ENCODE data around the gene CEP120.

Gene CEP120

GRCh38 chr5:123369371-123369968, 53.7 kb downstream of the CEP120 start:
- Histone ChIP-seq H3K4me3 (ENCODE audit: low read length) (no peak overlapping the region), H3K79me1 (ENCODE audit: low read length) (no peaks in the 10 kb centered on the region), H3K27me3 (ENCODE audit: insufficient read depth, low read length, poor library complexity) (no peaks in the 10 kb centered on the region), H2BK15ac (replicated peaks; ENCODE audit: low read depth) (no peak overlapping the region), H2BK5ac (ENCODE audit: low read length) (no peak overlapping the region), H4K8ac (ENCODE audit: low read depth, low read length) (no peak overlapping the region), H2BK120ac (ENCODE audit: low read depth, low read length) (no peak overlapping the region), H3K9ac (ENCODE audit: low read length) (no peak overlapping the region), H3K23ac (ENCODE audit: low read length) (no peak overlapping the region), H3K4ac (ENCODE audit: low read depth, low read length) (no peak overlapping the region), H3K18ac (ENCODE audit: low read length) (no peak overlapping the region), H3K79me2 (ENCODE audit: control insufficient read depth, insufficient read depth, low read length) (no peaks in the 10 kb centered on the region), H3K56ac (ENCODE audit: low read length) (no peak overlapping the region), H3K4me2 (ENCODE audit: low read length) (no peak overlapping the region), H4K5ac (ENCODE audit: low read length) (no peak overlapping the region), H3K36me3 (ENCODE audit: control insufficient read depth, insufficient read depth, low read length) (no peaks in the 10 kb centered on the region), H2AK5ac (ENCODE audit: low read length) (no peak overlapping the region), H3K27ac (ENCODE audit: low read depth, low read length) (no peak overlapping the region), H3K4me1 (ENCODE audit: control insufficient read depth, low read depth, low read length) (no peaks in the 10 kb centered on the region)
- DNase-seq, result no peak
- no CpG with 5 or more reads among the region's 1 CpG for whole genome bisulfite sequencing (ENCODE audit: extremely low coverage, insufficient coverage, low lambda C conversion rate)

GRCh38 chr5:123367739-123368138, 55.5 kb downstream of the CEP120 start:
- H3K27ac ChIP-seq (ENCODE audit: low read depth, low read length), result no peak overlapping the region
- no peaks in the 10 kb centered on the region for H3K27me3 ChIP-seq (ENCODE audit: insufficient read depth, low read length, poor library complexity)
- no peak overlapping the region for H3K4me3 ChIP-seq (ENCODE audit: low read length)
- H3K4me2 ChIP-seq (ENCODE audit: low read length), result no peak overlapping the region
- no peak overlapping the region for H3K56ac ChIP-seq (ENCODE audit: low read length)
- no peak overlapping the region for H3K9ac ChIP-seq (ENCODE audit: low read length)
- H2BK120ac ChIP-seq (ENCODE audit: low read depth, low read length), result no peak overlapping the region
- WGBS (ENCODE audit: extremely low coverage, insufficient coverage, low lambda C conversion rate), result no CpG with 5 or more reads among the region's 1 CpG
- DNase-seq, result peak; percentile 18
- H2BK5ac ChIP-seq (ENCODE audit: low read length), result no peak overlapping the region
- no peak overlapping the region for H2AK5ac ChIP-seq (ENCODE audit: low read length)
- no peaks in the 10 kb centered on the region for H3K36me3 ChIP-seq (ENCODE audit: control insufficient read depth, insufficient read depth, low read length)
- H3K23ac ChIP-seq (ENCODE audit: low read length), result no peak overlapping the region
- no peaks in the 10 kb centered on the region for H3K4me1 ChIP-seq (ENCODE audit: control insufficient read depth, low read depth, low read length)
- no peak overlapping the region for H3K18ac ChIP-seq (ENCODE audit: low read length)
- no peak overlapping the region for H2BK15ac ChIP-seq (replicated peaks; ENCODE audit: low read depth)
- H4K8ac ChIP-seq (ENCODE audit: low read depth, low read length), result no peak overlapping the region
- H3K4ac ChIP-seq (ENCODE audit: low read depth, low read length), result no peak overlapping the region
- H4K5ac ChIP-seq (ENCODE audit: low read length), result no peak overlapping the region
- no peaks in the 10 kb centered on the region for H3K79me2 ChIP-seq (ENCODE audit: control insufficient read depth, insufficient read depth, low read length)
- no peaks in the 10 kb centered on the region for H3K79me1 ChIP-seq (ENCODE audit: low read length)

GRCh38 chr5:123365156-123365555, 58.0 kb downstream of the CEP120 start:
- H3K27me3 ChIP-seq (ENCODE audit: insufficient read depth, low read length, poor library complexity), result no peaks in the 10 kb centered on the region
- DNase-seq, result no peak
- H3K56ac ChIP-seq (ENCODE audit: low read length), result no peak overlapping the region
- no peak overlapping the region for H2BK120ac ChIP-seq (ENCODE audit: low read depth, low read length)
- no peak overlapping the region for H3K23ac ChIP-seq (ENCODE audit: low read length)
- no peak overlapping the region for H3K4ac ChIP-seq (ENCODE audit: low read depth, low read length)
- no peak overlapping the region for H2BK5ac ChIP-seq (ENCODE audit: low read length)
- H2AK5ac ChIP-seq (ENCODE audit: low read length), result no peak overlapping the region
- WGBS (ENCODE audit: extremely low coverage, insufficient coverage, low lambda C conversion rate), result no CpG with 5 or more reads among the region's 1 CpG
- no peak overlapping the region for H3K4me3 ChIP-seq (ENCODE audit: low read length)
- no peak overlapping the region for H3K9ac ChIP-seq (ENCODE audit: low read length)
- no peaks in the 10 kb centered on the region for H3K4me1 ChIP-seq (ENCODE audit: control insufficient read depth, low read depth, low read length)
- H3K4me2 ChIP-seq (ENCODE audit: low read length), result no peak overlapping the region
- no peak overlapping the region for H2BK15ac ChIP-seq (replicated peaks; ENCODE audit: low read depth)
- H3K36me3 ChIP-seq (ENCODE audit: control insufficient read depth, insufficient read depth, low read length), result no peaks in the 10 kb centered on the region
- H4K5ac ChIP-seq (ENCODE audit: low read length), result no peak overlapping the region
- no peak overlapping the region for H4K8ac ChIP-seq (ENCODE audit: low read depth, low read length)
- no peak overlapping the region for H3K18ac ChIP-seq (ENCODE audit: low read length)
- no peaks in the 10 kb centered on the region for H3K79me1 ChIP-seq (ENCODE audit: low read length)
- H3K79me2 ChIP-seq (ENCODE audit: control insufficient read depth, insufficient read depth, low read length), result no peaks in the 10 kb centered on the region
- no peak overlapping the region for H3K27ac ChIP-seq (ENCODE audit: low read depth, low read length)

- Histone ChIP-seq H3K56ac (ENCODE audit: low read length) (no peak overlapping the region), H3K79me2 (ENCODE audit: control insufficient read depth, insufficient read depth, low read length) (no peaks in the 10 kb centered on the region), H3K4me3 (ENCODE audit: low read length) (no peak overlapping the region), H2BK15ac (replicated peaks; ENCODE audit: low read depth) (no peak overlapping the region), H3K36me3 (ENCODE audit: control insufficient read depth, insufficient read depth, low read length) (no peaks in the 10 kb centered on the region), H3K18ac (ENCODE audit: low read length) (no peak overlapping the region), H3K79me1 (ENCODE audit: low read length) (no peaks in the 10 kb centered on the region), H4K5ac (ENCODE audit: low read length) (no peak overlapping the region), H3K4me2 (ENCODE audit: low read length) (no peak overlapping the region), H2AK5ac (ENCODE audit: low read length) (no peak overlapping the region), H3K27me3 (ENCODE audit: insufficient read depth, low read length, poor library complexity) (no peaks in the 10 kb centered on the region), H2BK5ac (ENCODE audit: low read length) (no peak overlapping the region), H4K8ac (ENCODE audit: low read depth, low read length) (no peak overlapping the region), H3K9ac (ENCODE audit: low read length) (no peak overlapping the region), H3K27ac (ENCODE audit: low read depth, low read length) (no peak overlapping the region), H3K4me1 (ENCODE audit: control insufficient read depth, low read depth, low read length) (no peaks in the 10 kb centered on the region), H3K4ac (ENCODE audit: low read depth, low read length) (no peak overlapping the region), H2BK120ac (ENCODE audit: low read depth, low read length) (no peak overlapping the region), H3K23ac (ENCODE audit: low read length) (no peak overlapping the region)
- DNase-seq, result no peak
- WGBS (ENCODE audit: extremely low coverage, insufficient coverage, low lambda C conversion rate), result no CpG with 5 or more reads among the region's 2 CpGs
These were observed 58.6 kb downstream of the CEP120 start for GRCh38 chr5:123364441-123365155.

- Histone ChIP-seq H3K23ac (ENCODE audit: low read length) (no peak overlapping the region), H3K4ac (ENCODE audit: low read depth, low read length) (no peak overlapping the region), H3K4me1 (ENCODE audit: control insufficient read depth, low read depth, low read length) (no peaks in the 10 kb centered on the region), H3K27me3 (ENCODE audit: insufficient read depth, low read length, poor library complexity) (no peaks in the 10 kb centered on the region), H3K4me2 (ENCODE audit: low read length) (no peak overlapping the region), H4K5ac (ENCODE audit: low read length) (no peak overlapping the region), H3K9ac (ENCODE audit: low read length) (no peak overlapping the region), H3K36me3 (ENCODE audit: control insufficient read depth, insufficient read depth, low read length) (no peaks in the 10 kb centered on the region), H3K56ac (ENCODE audit: low read length) (no peak overlapping the region), H3K4me3 (ENCODE audit: low read length) (no peak overlapping the region), H2BK120ac (ENCODE audit: low read depth, low read length) (no peak overlapping the region), H2BK15ac (replicated peaks; ENCODE audit: low read depth) (no peak overlapping the region), H3K27ac (ENCODE audit: low read depth, low read length) (no peak overlapping the region), H2BK5ac (ENCODE audit: low read length) (no peak overlapping the region), H3K79me1 (ENCODE audit: low read length) (no peaks in the 10 kb centered on the region), H3K79me2 (ENCODE audit: control insufficient read depth, insufficient read depth, low read length) (no peaks in the 10 kb centered on the region), H4K8ac (ENCODE audit: low read depth, low read length) (no peak overlapping the region), H2AK5ac (ENCODE audit: low read length) (no peak overlapping the region), H3K18ac (ENCODE audit: low read length) (no peak overlapping the region)
- no peak for DNase-seq
These were observed 62.3 kb downstream of the CEP120 start for GRCh38 chr5:123360910-123361309.

GRCh38 chr5:123360201-123360571, 63.0 kb downstream of the CEP120 start:
- no peak overlapping the region for H4K5ac ChIP-seq (ENCODE audit: low read length)
- no peak overlapping the region for H3K23ac ChIP-seq (ENCODE audit: low read length)
- no peak overlapping the region for H3K4me3 ChIP-seq (ENCODE audit: low read length)
- H4K8ac ChIP-seq (ENCODE audit: low read depth, low read length), result no peak overlapping the region
- no peak overlapping the region for H3K18ac ChIP-seq (ENCODE audit: low read length)
- no peaks in the 10 kb centered on the region for H3K79me2 ChIP-seq (ENCODE audit: control insufficient read depth, insufficient read depth, low read length)
- no peaks in the 10 kb centered on the region for H3K4me1 ChIP-seq (ENCODE audit: control insufficient read depth, low read depth, low read length)
- no peak overlapping the region for H3K56ac ChIP-seq (ENCODE audit: low read length)
- no peak overlapping the region for H2BK5ac ChIP-seq (ENCODE audit: low read length)
- H3K4me2 ChIP-seq (ENCODE audit: low read length), result no peak overlapping the region
- H3K79me1 ChIP-seq (ENCODE audit: low read length), result no peaks in the 10 kb centered on the region
- H2AK5ac ChIP-seq (ENCODE audit: low read length), result no peak overlapping the region
- no peak overlapping the region for H2BK120ac ChIP-seq (ENCODE audit: low read depth, low read length)
- no peak overlapping the region for H3K27ac ChIP-seq (ENCODE audit: low read depth, low read length)
- H3K4ac ChIP-seq (ENCODE audit: low read depth, low read length), result no peak overlapping the region
- H3K27me3 ChIP-seq (ENCODE audit: insufficient read depth, low read length, poor library complexity), result no peaks in the 10 kb centered on the region
- no peak overlapping the region for H2BK15ac ChIP-seq (replicated peaks; ENCODE audit: low read depth)
- no peaks in the 10 kb centered on the region for H3K36me3 ChIP-seq (ENCODE audit: control insufficient read depth, insufficient read depth, low read length)
- DNase-seq, result no peak
- no peak overlapping the region for H3K9ac ChIP-seq (ENCODE audit: low read length)

Data from mesendoderm (in vitro differentiated cells).